Prostate gland (tissue), 2 donors: Measurements from ENCODE around the gene PGBD5. TPM values are rescaled to one million over a fixed set of nuclear protein-coding genes. Genes with fewer than 3 reads are reported as not detected.

Source experiments
- DNase-seq: peaks from one replicate; pipeline ENCODE4 v3.0.0-alpha.2; 2019; ENCODE audit warnings: low spot score
- H3K27ac ChIP-seq, 2 donors: fragments of 200-600 bp; sonication (generic); 2 replicates each; pipeline ENCODE4 v1.5.1; 2017 to 2019
- H3K27me3 ChIP-seq: fragments of 200-600 bp; sonication (generic); replicated peaks from 2 replicates; pipeline ENCODE4 v1.5.1; 2019; ENCODE audit not compliant: insufficient read depth
- H3K36me3 ChIP-seq, 2 donors: fragments of 200-600 bp; sonication (generic); 1 replicate in 1 of 2; 2 replicates in 1 of 2; pipeline versions ENCODE4 v1.5.1 to v1.8.1; 2017 to 2019
- H3K4me1 ChIP-seq: fragments of 200-600 bp; sonication (generic); replicated peaks from 2 replicates; pipeline ENCODE4 v1.5.1; 2019
- H3K4me3 ChIP-seq, 2 donors: fragments of 200-600 bp; sonication (generic); 2 replicates each; pipeline ENCODE4 v1.5.1; 2017 to 2019
- H3K9me3 ChIP-seq: fragments of 200-600 bp; sonication (generic); 2 replicates; pipeline ENCODE4 v1.5.1; 2017
- POLR2A ChIP-seq: fragments of 450-650 bp; IDR thresholded peaks from one replicate; pipeline ENCODE4 v1.6.1; 2016; ENCODE audit warnings: antibody characterized with exemption, mild to moderate bottlenecking
- POLR2AphosphoS5 ChIP-seq: sonication (generic); formaldehyde crosslinking; IDR thresholded peaks from one replicate; pipeline ENCODE4 v1.6.1; 2017; ENCODE audit warnings: antibody characterized with exemption
- WGBS: methylation state at CpG from one replicate; pipeline ENCODE4 v1.1.5; 2018; 5-methylcytosine and 5-hydroxymethylcytosine counted together
- intact Hi-C: fragments of 100-400 bp; cut with DNase I; formaldehyde crosslinking; loops from one replicate; pipeline ENCODE4 v1.14.2; 2022
- total RNA-seq, 2 donors: library from RNA; depleted of rRNA; stranded (reverse); fragments of >200 nt; gene quantifications; one replicate each; pipeline ENCODE4 v1.1.0, GENCODE V29; 2016
- TF ChIP-seq, protein P1 (sequence below), 4 experiments: fragments of 200-600 bp in 2 of 4; fragments of 450-650 bp in 2 of 4; sonication (generic) in 2 of 4; IDR thresholded peaks; 1 replicate in 3 of 4; 2 replicates in 1 of 4; pipeline ENCODE4 v1.5.1; 2016 to 2019; ENCODE audit warnings: antibody characterized with exemption in 4 of 4, mild to moderate bottlenecking in 2 of 4, moderate library complexity in 2 of 4

PGBD5 gene
- total RNA-seq, 2 donors from 2014 or later: 0.55 to 8.8 TPM

DNA sequence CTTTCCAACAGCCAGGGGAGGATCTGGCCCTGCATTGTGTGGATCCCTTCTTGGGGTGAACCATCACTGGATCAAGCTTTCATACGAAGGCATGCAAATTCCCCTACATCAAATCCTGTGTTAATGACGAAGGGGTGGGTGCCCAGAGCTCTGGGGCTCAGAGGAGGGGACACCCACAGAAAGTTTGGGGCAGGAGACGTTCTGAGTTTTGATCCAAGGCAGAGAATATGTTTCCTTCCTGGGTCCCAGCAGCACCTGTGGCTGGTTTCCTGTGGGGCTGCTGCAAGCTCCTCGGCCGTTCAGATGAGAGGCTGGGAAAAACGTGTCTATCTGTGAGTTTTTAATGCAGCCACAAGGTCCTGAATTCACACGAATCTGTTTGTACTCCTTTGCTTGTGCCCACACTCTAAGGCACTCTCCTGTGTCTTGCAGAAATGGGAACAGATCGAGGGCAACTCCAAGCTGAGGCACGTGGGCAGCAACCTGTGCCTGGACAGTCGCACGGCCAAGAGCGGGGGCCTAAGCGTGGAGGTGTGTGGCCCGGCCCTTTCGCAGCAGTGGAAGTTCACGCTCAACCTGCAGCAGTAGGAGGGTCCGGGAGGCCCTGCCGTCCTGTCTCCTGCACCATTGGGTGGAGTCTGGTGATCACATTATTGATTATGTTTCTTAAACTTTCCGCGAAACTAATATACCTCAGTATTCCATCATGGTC is 147.1 kb downstream of the PGBD5 start:
- no peaks in the 10 kb centered on the region for H3K27me3 ChIP-seq
- H3K27ac ChIP-seq: no peak overlapping the region
- intact Hi-C loops: no loop called here
- TF ChIP-seq POLR2A (no peak), POLR2AphosphoS5 (no peak)
- TF ChIP-seq, protein P1, sequence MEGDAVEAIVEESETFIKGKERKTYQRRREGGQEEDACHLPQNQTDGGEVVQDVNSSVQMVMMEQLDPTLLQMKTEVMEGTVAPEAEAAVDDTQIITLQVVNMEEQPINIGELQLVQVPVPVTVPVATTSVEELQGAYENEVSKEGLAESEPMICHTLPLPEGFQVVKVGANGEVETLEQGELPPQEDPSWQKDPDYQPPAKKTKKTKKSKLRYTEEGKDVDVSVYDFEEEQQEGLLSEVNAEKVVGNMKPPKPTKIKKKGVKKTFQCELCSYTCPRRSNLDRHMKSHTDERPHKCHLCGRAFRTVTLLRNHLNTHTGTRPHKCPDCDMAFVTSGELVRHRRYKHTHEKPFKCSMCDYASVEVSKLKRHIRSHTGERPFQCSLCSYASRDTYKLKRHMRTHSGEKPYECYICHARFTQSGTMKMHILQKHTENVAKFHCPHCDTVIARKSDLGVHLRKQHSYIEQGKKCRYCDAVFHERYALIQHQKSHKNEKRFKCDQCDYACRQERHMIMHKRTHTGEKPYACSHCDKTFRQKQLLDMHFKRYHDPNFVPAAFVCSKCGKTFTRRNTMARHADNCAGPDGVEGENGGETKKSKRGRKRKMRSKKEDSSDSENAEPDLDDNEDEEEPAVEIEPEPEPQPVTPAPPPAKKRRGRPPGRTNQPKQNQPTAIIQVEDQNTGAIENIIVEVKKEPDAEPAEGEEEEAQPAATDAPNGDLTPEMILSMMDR (IDR thresholded peaks at IDR 0.05): no peak
- peaks cover 0 to 5% of the 10 kb centered on the region in 2 donors for H3K36me3 ChIP-seq
- H3K9me3 ChIP-seq: no peaks in the 10 kb centered on the region
- DNase-seq: no peak
- H3K4me1 ChIP-seq: no peaks in the 10 kb centered on the region
- WGBS: 91% methylated on average over 20 of the region's 20 CpGs
- H3K4me3 ChIP-seq: no peak overlapping the region

DNA sequence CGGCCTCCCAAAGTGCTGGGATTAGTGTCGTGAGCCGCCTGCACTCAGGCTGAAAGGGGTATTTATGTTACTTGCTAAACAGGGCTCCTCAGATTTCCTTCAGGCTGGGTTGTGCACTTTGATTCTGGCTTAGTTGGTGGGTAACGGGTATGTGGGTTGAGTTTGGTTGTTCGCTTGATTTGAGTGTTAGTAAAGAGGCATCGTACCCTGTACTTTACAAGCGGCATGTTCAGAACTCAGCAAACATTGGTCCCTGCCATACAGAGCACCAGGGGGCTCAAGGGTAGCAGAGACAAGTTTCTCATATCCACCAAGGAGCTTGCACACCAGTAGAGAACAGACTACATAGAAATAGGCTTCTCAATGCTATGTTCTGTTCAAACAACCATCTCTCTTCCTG is 147.8 kb downstream of the PGBD5 start:
- DNase-seq: no peak
- intact Hi-C loops: no loop called here
- H3K36me3 ChIP-seq: peaks cover 0 to 5% of the 10 kb centered on the region in 2 donors

DNA sequence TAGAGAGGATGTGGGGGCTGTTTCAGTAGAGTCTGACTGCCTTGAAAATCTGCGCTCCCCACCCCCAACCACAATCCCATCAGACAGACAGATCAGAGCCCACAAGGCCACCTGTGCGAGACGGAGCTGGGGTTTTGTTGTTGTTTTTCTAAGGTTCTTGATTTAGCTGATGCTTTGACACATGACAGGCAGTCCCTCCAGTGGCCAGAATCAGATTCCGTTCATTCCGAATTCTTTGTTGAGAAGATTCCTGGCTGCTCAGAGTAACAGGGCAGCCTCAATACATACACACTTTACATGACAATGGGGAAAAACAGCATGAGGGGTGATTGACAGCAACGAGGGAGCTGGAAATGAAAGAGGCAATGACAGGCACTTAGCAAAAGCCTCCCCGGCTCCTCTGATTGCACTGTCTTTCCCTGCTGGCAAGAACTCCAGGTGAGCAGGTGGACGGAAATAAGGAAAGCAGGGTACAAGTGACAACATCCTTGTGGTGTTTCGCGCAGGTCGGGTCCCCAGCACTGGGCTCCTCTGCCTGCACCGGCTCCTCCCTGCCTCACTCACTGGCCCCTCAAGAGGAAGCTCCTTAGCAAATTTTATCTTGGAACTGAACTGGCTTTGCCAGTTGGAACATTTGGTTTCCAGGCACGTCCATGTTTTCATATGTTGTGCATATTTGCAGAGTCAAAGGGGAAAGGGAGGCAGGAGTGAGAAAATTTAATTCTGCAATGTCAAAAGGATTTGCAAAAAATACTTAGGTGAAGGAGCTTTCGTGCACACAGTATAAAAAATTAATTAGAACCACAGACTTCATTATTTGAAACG is 148.7 kb downstream of the PGBD5 start:
- no peaks in the 10 kb centered on the region for H3K27me3 ChIP-seq
- no peaks in the 10 kb centered on the region for H3K9me3 ChIP-seq
- H3K27ac ChIP-seq: no peak overlapping the region
- H3K36me3 ChIP-seq: peaks cover 0 to 5% of the 10 kb centered on the region in 2 donors
- WGBS: 72% methylated on average over 15 of the region's 15 CpGs
- TF ChIP-seq, protein P1 (IDR thresholded peaks at IDR 0.05): no peak
- TF ChIP-seq POLR2A (no peak), POLR2AphosphoS5 (no peak)
- DNase-seq: no peak
- intact Hi-C loops: no loop called here
- H3K4me3 ChIP-seq: no peak overlapping the region
- H3K4me1 ChIP-seq: no peaks in the 10 kb centered on the region

More for the DNA sequence above, 147.8 kb downstream of the PGBD5 start:
- TF ChIP-seq, protein P1 (IDR thresholded peaks at IDR 0.05): no peak
- TF ChIP-seq POLR2A (no peak), POLR2AphosphoS5 (no peak)
- Histone ChIP-seq H3K4me1 (no peaks in the 10 kb centered on the region), H3K27me3 (no peaks in the 10 kb centered on the region), H3K4me3 (no peak overlapping the region), H3K27ac (no peak overlapping the region), H3K9me3 (no peaks in the 10 kb centered on the region)
- WGBS: 94% methylated on average over 7 of the region's 7 CpGs

DNA sequence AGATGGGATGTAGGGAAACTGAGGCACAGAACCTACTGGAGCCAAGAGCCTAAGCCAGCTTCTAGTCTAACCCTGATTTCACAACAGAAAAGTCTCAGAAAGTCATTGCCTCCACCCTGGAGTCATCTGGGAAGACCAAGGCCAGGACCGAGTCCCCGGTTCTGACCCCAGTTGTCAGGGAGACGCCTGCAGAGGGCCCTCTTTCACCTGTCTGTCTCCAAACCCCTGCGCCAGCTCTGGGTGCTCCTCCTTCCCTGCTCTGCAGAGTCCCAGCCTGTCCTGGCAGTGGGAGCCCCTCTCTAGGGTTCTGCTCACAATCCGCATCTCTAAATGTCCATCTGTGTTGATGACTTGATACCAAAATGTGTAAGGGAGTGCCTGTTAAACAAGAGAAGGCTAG is 149.7 kb downstream of the PGBD5 start:
- Histone ChIP-seq H3K4me1 (no peaks in the 10 kb centered on the region), H3K4me3 (no peak overlapping the region), H3K36me3 (peaks cover 0 to 5% of the 10 kb centered on the region in 2 donors), H3K27me3 (no peaks in the 10 kb centered on the region), H3K9me3 (no peaks in the 10 kb centered on the region), H3K27ac (no peak overlapping the region)
- no peak for DNase-seq
- TF ChIP-seq, protein P1 (IDR thresholded peaks at IDR 0.05): no peak
- TF ChIP-seq POLR2A (no peak), POLR2AphosphoS5 (no peak)
- 100% methylated on average over 5 of the region's 5 CpGs for WGBS
- intact Hi-C loops: no loop called here
